ENCODE measurements around the gene MAZ.

DNA sequence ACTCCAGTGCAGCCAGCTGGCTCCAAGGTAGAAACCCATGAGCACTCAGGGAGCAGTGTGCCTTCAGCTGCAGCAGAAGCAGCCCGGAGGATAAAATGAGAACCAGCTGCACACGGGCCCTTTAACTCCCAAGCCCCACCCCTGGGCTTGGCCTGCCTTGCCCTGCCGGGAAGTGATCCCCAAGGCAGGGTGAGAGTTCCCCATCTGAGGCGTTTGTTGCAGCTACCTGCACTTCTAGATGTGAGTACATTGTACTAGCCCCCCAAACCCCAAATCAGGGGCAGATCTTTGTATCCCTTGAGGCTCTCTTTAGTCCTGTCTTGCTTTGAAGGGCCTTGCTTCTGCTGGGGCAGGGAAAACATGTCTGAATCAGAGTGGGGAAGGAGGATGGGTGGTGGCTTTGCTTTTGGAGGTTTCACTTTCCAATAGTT, 14.0 kb downstream of the MAZ start, which contains the start of gene MVP:
- TF ChIP-seq RXRA (IDR thresholded peaks at IDR 0.05; ENCODE audit: borderline replicate concordance, low read depth) (no peak), RFX5 (IDR thresholded peaks at IDR 0.05; ENCODE audit: low read length) (no peak), GATA2 (CRISPR knock-in tag; IDR thresholded peaks at IDR 0.05) (no peak), EZH2phosphoT487 (IDR thresholded peaks at IDR 0.05; ENCODE audit: borderline replicate concordance, low read depth) (no peak), GABPA (IDR thresholded peaks at IDR 0.05; ENCODE audit: low read depth) (no peak), FOXM1 (IDR thresholded peaks at IDR 0.05; ENCODE audit: low read depth) (no peak), MXI1 (IDR thresholded peaks at IDR 0.05; ENCODE audit: low read depth, low read length) (0 out of 2 replicates have a peak, but pooled peaks have one; percentile 31), EP300 (IDR thresholded peaks at IDR 0.05; ENCODE audit: borderline replicate concordance in 1 of 2, low read depth in 1 of 2, low read length in 1 of 2) (no peak), JUND (IDR thresholded peaks at IDR 0.05) (no peak; the same call in 1 of the 2 replicates)
- TF ChIP-seq, protein P1, sequence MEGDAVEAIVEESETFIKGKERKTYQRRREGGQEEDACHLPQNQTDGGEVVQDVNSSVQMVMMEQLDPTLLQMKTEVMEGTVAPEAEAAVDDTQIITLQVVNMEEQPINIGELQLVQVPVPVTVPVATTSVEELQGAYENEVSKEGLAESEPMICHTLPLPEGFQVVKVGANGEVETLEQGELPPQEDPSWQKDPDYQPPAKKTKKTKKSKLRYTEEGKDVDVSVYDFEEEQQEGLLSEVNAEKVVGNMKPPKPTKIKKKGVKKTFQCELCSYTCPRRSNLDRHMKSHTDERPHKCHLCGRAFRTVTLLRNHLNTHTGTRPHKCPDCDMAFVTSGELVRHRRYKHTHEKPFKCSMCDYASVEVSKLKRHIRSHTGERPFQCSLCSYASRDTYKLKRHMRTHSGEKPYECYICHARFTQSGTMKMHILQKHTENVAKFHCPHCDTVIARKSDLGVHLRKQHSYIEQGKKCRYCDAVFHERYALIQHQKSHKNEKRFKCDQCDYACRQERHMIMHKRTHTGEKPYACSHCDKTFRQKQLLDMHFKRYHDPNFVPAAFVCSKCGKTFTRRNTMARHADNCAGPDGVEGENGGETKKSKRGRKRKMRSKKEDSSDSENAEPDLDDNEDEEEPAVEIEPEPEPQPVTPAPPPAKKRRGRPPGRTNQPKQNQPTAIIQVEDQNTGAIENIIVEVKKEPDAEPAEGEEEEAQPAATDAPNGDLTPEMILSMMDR (IDR thresholded peaks at IDR 0.05) = no peak
- TF ChIP-seq, protein P2, sequence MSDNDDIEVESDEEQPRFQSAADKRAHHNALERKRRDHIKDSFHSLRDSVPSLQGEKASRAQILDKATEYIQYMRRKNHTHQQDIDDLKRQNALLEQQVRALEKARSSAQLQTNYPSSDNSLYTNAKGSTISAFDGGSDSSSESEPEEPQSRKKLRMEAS (IDR thresholded peaks at IDR 0.05; ENCODE audit: low read depth) = peak; percentile 68; the same call in 1 of the 2 replicates
- TF ChIP-seq, protein P3, sequence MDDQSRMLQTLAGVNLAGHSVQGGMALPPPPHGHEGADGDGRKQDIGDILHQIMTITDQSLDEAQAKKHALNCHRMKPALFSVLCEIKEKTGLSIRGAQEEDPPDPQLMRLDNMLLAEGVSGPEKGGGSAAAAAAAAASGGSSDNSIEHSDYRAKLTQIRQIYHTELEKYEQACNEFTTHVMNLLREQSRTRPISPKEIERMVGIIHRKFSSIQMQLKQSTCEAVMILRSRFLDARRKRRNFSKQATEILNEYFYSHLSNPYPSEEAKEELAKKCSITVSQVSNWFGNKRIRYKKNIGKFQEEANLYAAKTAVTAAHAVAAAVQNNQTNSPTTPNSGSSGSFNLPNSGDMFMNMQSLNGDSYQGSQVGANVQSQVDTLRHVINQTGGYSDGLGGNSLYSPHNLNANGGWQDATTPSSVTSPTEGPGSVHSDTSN (IDR thresholded peaks at IDR 0.05) = no peak
